GM19238 (cell line): ENCODE results near the gene RWDD1.

Experiments used
- DNase-seq: peaks from one replicate; pipeline ENCODE4 v3.0.0; 2011; ENCODE audit warnings: low spot score; ENCODE audit not compliant: insufficient read length

The RWDD1 gene

DNA sequence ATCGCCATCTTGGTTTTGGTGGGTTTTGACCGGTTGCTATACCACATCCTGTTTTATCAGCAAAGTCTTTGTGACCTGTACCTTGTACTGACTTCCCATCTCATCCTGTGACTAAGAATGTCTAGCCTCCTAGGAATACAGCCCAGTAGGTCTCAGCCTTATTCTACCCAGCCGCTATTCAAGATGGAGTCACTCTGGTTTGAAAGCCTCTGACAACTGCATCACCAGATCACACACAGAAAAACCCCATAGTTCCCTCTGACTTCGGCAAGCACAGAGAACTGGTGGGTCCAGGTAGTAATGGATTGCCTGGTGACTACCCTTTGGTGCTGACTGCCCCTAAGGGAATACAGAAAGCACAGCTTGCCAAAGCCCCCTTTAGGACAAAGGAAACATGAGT lies 34.6 kb downstream of the RWDD1 start:
- DNase-seq, result no peak

DNA sequence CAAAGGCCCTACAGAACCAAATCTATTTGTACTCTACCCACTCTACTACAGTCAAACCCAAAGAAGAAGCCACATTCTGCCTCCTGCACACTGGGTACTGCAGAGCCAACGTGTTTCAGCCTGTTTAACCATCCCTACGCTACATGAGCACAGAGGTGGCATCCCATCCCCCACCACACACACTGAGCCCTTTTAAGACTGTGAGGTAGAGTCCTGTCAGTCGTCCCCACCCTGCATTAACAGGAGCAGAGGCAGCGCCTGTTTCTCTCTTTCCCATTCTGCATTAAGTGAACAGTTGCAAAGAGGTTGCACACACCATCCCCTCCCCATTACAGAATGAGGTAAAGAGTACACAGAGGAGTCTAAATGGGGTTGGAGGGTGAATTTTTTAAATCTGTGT lies 39.8 kb downstream of the RWDD1 start:
- no peak for DNase-seq

DNA sequence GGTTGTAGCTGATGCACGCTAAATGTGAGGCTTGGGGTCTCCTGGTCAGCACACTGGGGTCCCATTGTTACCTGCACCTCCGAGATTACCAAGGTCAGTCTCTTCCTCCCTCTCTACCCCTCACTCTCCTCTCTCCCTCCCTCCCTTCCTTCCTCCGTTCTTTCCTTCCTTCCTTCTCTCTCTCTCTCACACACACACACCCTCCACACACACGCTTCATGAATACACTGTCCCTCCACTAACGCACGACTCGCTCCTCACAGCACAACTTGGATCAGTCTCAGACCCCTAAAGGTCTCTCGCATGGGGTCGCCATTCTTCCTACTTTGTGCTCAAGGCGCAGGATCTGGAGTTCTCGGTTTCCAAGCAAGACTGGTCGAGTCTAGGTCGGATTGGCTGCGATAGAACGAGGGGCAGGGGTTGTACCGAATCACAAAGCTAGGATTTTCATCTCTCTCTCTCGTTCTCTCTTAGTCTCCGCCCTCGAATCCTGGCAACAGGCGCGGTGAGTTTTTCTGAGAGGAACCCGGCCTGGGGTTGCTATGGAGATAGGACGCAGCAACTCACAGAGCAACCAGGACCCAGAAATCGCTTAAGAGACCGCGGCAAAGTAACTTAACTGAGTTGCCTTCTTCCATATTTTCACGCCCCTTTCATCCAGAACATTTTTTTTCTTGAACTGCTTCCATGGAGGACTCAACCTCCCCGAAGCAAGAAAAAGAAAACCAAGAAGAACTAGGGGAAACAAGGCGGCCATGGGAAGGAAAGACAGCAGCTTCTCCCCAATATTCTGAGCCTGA lies 44.8 kb downstream of the RWDD1 start, which contains the start of gene RSPH4A:
RSPH4A (plus strand) TSS at position 543 of the 800 bp plus-strand sequence; CDS start at position 688, 145 bp downstream.
- DNase-seq, result peak; percentile 72

DNA sequence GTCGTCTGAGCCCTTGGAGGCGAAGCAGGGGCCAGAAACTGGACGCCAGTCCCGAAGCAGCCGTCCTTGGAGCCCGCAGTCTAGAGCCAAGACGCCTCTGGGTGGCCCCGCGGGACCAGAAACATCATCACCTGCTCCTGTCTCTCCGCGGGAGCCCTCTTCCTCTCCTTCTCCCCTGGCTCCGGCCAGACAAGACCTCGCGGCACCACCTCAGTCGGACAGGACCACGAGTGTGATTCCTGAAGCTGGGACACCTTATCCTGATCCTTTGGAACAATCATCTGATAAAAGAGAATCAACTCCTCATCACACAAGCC lies 45.4 kb downstream of the RWDD1 start:
- no peak for DNase-seq

DNA sequence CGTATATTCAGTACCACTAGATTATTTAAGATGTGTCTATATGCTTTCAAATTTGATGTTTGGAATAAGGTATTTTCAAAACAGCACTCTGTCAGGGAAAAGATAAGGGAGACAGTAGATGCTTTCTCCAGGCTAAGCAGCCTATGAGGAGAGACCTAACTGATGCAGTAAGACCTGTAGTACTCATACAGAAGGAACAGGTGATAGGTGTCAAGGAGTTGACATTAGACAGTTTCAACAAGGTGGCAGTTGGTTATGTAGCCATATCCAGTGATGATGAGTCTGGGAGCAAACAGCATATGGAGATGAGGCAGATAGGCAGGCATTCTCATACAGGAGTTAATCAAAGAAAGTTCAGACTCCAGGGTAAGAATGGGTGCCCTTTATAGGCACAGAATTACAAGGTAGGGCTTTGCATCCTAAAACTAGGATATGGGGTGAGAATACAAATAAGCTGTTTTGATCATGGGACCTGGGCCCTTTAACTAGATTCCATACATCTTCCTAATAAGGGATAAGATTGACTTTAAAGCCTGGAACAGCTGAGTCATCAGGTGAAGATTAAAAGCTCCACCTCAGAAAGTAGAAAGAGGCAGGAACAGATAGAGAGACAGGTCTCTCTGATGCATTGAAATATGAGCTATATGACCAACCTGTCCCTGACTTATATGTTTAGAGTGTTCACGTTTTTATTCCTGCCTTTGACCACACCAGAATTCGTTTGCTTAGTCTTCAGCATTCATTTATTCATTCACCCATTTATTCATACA lies 52.9 kb downstream of the RWDD1 start:
- DNase-seq, result no peak

DNA sequence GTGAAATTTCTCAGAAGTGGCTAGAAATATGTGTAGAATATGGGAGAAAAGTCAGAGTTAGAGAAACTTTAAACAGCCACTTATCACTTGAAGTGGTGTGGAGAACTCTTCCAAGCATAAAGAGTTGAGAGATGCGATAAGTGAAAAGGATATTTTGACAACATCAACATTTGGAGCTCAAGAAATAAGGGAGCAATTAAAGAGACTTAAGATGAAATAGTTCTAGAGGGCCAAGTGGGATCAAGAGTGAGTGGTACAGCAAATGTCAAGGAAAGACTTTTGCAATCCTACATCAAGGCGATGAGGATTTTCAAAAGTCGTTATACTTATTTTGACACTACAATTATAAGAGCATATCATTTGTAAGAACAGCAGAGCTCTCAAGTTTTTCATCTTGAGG lies 54.6 kb downstream of the RWDD1 start:
- DNase-seq, result no peak

DNA sequence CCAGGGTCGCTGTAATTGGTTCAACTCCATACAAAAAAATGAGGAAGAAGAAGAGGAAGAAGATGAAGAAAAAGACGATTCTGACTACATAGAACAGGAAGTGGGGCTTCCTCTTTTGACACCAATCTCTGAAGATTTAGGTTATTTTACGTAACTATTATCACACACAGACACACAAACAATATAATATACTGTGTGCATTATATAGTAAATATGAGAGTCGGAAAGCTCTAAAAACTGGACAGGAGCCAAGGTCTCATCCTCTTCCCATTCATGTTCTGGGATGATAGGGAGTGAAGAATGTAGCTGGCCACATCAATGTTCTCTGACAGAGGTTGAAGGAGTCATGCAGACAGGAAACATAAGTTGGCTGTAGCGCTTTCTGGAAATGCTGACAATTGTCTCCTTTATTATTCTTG lies 58.3 kb downstream of the RWDD1 start:
- no peak for DNase-seq

DNA sequence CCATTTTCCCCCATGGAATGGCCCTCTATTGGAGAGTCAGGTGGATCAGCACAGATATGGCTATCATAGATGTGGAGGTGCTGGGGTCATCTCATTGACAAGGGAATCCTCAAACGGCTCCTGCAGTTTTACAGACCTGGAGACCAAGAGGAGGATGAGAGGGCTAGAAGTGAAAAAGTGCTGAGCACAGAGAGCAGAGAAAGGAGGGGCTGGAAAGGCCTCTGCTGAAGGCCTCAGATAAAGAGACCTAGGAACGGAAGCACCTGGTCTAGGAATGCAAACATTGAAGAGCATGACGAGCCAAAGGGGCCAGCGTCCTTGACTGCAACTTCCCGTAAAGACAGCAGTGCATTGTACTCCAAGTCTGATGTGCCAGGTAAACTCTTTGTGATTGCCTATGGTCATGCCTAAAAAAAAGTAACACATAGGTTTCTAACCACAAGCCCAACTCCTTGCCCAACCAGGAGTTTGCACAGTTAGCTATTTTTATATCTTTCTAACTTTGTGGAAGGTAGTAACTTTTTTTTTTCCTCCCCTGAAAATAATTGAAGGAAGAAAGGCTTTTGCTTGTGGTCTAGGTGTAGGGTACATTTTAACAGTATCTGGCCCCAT lies 60.2 kb downstream of the RWDD1 start:
- DNase-seq, result no peak

DNA sequence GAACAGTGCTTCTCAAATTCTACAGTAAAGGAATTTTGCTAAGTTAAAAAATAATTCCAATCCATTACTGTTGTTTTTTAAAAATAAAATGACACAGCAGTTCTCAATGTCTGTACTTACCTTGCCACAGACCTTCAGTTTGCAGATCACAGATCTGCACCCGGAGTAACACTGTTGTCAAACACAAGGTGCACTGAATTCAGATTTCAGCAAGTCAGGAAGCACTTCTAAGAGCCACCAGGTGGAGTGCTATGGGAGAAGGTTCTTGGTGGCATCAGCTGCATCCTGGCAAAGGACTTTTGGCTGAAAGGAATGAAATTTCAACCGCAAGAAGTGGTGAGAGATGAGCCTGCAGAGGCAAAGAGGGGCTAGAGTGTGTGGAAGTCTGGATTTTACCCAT lies 62.4 kb downstream of the RWDD1 start:
- DNase-seq, result no peak
